OCI-M1 (cell line): ENCODE data around the gene UNKL.

Experiments
- DNase-seq: peaks from one replicate; lab custom pipeline; 2025; lab: John Stamatoyannopoulos, UW

Gene UNKL, protein sequence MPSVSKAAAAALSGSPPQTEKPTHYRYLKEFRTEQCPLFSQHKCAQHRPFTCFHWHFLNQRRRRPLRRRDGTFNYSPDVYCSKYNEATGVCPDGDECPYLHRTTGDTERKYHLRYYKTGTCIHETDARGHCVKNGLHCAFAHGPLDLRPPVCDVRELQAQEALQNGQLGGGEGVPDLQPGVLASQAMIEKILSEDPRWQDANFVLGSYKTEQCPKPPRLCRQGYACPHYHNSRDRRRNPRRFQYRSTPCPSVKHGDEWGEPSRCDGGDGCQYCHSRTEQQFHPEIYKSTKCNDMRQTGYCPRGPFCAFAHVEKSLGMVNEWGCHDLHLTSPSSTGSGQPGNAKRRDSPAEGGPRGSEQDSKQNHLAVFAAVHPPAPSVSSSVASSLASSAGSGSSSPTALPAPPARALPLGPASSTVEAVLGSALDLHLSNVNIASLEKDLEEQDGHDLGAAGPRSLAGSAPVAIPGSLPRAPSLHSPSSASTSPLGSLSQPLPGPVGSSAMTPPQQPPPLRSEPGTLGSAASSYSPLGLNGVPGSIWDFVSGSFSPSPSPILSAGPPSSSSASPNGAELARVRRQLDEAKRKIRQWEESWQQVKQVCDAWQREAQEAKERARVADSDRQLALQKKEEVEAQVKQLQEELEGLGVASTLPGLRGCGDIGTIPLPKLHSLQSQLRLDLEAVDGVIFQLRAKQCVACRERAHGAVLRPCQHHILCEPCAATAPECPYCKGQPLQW

DNA sequence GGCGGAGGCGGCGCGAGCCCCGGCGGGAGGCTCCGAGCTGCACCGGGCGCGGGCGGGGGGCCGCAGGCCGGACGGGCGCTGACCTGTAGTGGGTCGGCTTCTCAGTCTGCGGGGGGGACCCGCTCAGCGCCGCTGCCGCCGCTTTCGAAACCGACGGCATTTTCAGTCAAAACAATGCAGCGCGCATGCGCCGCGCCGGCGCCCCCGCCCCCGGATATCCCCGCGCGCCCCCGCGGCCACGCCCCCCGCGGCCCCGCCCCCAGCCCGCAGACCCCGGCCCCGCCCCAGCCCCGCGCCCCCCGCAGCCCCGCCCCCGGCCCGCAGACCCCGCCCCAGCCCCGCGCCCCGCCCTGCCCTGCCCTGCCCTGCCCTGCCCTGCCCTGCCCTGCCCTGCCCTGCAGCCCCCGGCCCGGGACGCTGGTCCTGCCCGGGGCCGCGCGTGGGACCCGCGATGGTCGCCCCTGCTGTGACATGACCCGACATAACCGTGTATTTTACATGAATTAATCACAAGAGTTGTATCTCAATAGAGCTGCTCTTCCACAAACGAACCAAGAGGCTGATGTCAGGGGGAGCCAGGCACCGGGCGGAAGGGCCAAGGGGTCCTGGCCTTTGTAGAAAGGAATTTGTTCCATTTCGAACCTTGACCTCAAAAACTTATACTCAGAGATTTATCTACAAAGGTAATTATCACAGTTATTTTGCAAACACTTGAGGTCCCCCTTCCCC is at the start of gene UNKL:
Gene UNKL, minus strand, starts transcription at position 173 of the 729 bp plus-strand sequence. Its CDS starts 13 bp downstream, at position 160.
- peak; percentile 69 for DNase-seq

DNA sequence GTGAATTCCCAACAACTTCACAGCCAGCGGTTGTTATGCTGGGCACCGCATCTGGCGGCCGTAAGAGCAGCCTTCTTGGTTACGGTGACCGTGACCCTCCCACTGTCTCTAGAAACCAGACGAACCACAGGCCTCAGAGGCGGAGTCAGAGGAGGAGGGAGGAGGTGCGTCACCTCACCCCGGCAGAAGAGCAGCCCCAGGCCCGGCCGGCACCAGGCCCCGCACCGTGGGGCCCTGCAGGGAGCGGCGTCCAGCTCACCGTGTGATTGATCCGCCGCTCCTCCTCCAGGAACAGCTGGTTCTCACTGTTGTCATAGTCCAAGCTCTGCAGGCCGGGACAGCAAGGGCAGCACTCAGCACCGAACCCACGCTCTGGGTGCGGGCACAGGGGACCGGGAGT is 46.6 kb upstream of the UNKL start:
- DNase-seq = no peak

DNA sequence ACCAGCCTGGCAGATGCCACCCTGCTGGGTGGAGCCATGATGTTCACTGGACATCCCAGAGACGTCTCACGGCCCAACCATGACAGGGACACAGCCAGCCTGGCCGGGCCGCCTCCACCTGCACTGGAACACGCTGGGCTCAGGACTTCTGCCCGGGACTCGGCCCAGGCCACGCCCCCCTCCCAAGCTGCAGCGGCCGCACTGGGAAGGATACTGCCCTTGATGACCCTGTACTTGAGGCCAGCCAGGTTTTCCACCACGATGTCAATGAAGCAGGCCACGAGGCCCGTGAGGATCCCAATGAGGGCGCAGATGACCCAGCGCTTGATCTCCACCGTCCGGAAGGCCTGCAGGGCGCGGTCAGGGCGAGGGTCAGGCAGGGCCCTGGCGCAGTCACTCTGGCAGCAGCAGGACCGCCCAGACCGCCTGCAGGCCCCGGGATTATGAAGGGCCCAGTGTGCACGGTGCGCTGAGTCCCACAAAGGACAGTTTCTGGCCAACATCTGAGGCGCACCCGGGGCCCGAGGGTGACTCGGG is 46.2 kb upstream of the UNKL start:
- DNase-seq = no peak

GRCh38 chr16:1459967-1460366 is 45.5 kb upstream of the UNKL start:
- DNase-seq = no peak

DNA sequence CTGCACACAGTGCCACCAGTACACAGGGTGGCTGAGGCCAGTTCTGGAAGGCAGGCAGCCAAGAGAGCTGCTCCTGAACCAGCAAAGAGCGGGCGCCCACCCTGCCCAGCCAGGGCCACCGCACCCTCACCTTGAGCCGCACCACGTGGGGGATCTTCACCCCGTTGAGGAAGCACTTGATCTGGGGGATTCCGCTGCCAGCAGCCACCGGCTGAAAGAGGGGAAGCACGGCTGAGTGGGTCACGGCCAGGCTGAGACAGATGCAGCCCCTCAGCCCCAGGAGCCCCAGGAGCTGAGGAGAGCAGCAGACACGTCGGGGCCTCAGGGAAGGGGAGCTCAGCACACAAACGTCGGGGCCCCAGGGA is 44.5 kb upstream of the UNKL start:
- no peak for DNase-seq

- no peak for DNase-seq
These were observed 44.0 kb upstream of the UNKL start for GRCh38 chr16:1458336-1458976.

DNA sequence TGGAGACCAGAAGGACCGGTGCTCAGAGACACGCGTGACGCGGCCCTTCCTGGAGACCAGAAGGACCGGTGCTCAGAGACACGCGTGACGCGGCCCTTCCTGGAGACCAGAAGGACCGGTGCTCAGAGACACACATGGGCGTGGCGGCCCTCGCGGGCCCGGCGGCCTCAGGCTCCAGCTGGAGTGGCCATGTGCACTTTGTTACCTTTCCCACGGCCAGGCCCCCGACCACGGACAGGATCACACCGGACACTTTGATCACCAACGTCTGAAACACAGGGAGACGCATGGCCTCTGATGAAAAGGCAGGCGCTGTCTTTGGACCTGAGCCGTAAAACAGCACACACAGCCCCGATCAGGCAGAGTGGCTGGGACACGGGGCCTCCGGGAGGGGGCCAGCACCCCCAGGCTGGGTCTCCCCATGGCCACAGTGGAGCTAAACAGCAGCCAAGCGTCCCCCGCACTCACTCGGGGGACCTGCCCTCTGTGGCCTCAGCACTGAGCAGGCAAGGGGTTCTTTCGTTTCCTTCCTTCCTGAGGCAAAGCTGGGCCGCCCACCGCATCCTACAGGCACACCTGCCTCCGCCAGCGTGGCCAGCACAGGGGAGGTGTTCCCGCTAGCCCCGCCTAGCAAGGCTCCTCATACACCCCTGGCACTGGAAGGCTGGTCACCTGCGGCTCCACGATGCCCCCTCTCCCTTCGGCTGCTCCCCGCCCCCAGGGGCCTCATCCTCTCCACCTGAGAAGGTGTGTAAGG is 43.2 kb upstream of the UNKL start:
- no peak for DNase-seq

DNA sequence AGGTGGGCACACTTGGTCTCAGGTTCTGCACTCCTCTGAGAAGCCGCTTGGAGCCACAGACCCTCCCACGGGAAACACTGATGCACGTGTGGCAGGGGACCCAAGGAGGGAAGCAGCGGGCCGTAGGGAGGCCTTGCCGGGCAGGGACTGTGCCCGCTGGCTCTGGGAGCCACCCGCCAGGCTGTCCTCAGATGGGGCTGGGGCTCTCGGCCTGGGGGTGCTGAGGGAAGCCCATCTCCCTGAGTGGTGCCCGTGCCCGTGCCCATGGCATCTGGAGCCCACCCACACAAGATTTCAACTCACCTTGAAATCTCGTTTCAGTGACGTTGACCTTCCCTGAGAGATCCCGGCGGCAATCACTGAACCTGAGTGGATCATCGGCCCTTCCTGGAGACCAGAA is 42.4 kb upstream of the UNKL start:
- no peak for DNase-seq

- DNase-seq = no peak
These were observed 41.0 kb upstream of the UNKL start for GRCh38 chr16:1455190-1456171.

- DNase-seq = no peak
These were observed 40.1 kb upstream of the UNKL start for GRCh38 chr16:1454561-1454960.

GRCh38 chr16:1453316-1453715 is 38.8 kb upstream of the UNKL start:
- no peak for DNase-seq

- no peak for DNase-seq
These were observed 38.0 kb upstream of the UNKL start for GRCh38 chr16:1452530-1452929.

GRCh38 chr16:1451702-1452392 is 37.3 kb upstream of the UNKL start:
- no peak for DNase-seq

- no peak for DNase-seq
These were observed 36.3 kb upstream of the UNKL start for GRCh38 chr16:1450841-1451240.

DNA sequence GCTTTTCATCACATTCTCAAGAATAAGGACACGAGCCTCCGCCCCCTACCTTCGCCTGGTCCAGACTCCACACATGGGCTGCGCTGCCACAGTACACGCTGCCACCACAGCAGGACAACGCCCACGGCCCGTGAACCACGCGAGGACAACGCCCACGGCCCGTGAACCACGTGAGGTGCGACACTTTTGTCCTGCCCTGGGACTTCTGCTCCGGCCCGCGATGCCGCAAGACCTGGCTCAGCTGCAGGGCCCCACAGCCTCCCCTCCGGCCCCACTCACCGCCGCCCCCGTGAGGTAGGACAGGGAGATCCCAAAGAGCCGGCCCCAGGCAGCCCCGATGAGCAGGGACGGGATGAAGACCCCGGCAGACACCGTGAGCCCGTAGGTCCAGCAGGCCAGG is 35.7 kb upstream of the UNKL start:
- DNase-seq = no peak

DNA sequence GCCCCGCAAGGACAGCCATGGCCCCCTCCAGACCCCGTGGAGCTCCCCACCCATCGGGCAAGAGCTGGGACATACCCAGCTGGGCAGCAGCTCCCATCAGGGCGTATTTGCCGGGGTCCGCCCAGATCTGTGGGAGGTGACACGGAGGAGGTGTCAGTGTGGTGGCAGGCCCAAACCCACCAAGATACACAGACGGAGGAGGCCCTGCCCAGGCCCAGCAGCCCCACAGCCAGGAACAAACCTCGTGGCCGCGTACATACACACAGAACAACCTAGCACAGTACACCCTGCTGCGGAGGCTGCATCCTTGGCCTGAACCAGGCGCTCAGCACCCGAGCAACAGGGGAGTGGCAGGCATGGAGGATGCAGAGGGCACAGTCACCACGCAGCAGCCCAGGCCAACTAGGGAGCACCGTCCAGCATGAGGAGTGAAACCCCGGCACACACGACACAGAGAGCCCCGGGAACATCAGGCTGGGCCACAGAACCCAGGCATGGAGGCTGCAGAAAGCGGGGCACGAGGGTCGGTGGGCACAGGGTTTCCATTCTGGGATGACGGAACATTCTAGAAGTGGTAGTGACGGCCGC is 34.8 kb upstream of the UNKL start:
- no peak for DNase-seq

GRCh38 chr16:1448536-1449116 is 34.1 kb upstream of the UNKL start:
- DNase-seq = no peak

DNA sequence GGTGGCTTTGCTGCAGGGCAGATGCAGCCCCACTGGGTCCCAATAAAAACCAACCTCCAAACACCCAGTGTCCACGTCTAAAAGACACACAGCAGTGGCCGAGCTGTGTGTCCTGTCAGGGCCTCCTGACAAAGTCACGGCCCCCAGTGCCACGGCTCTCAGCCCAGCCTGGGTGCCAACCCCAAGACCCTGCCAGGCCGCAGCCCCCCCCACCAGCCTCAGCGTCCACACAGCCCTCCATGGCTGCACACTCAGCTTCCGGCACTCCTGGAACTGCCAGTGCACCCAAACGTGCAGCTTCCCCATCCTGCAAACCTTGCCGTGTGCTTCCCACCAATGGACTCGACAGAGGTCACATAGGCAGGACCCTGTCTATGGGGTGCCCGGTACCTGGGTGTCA is 33.5 kb upstream of the UNKL start:
- no peak for DNase-seq
